GM21367 (cell line): Measurements from ENCODE around the gene ERO1B.
"Not testable (repeated sequence)": the region's sequence is repeated elsewhere in the genome, so short reads cannot be mapped to it uniquely, and the experiment has no call there.

Experiments used
- ATAC-seq: cut with Tn5 transposase; IDR thresholded peaks from one replicate; pipeline ENCODE4 v1.9.1; 2021; ENCODE audit not compliant: unreplicated experiment

The ERO1B gene, protein sequence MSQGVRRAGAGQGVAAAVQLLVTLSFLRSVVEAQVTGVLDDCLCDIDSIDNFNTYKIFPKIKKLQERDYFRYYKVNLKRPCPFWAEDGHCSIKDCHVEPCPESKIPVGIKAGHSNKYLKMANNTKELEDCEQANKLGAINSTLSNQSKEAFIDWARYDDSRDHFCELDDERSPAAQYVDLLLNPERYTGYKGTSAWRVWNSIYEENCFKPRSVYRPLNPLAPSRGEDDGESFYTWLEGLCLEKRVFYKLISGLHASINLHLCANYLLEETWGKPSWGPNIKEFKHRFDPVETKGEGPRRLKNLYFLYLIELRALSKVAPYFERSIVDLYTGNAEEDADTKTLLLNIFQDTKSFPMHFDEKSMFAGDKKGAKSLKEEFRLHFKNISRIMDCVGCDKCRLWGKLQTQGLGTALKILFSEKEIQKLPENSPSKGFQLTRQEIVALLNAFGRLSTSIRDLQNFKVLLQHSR

DNA sequence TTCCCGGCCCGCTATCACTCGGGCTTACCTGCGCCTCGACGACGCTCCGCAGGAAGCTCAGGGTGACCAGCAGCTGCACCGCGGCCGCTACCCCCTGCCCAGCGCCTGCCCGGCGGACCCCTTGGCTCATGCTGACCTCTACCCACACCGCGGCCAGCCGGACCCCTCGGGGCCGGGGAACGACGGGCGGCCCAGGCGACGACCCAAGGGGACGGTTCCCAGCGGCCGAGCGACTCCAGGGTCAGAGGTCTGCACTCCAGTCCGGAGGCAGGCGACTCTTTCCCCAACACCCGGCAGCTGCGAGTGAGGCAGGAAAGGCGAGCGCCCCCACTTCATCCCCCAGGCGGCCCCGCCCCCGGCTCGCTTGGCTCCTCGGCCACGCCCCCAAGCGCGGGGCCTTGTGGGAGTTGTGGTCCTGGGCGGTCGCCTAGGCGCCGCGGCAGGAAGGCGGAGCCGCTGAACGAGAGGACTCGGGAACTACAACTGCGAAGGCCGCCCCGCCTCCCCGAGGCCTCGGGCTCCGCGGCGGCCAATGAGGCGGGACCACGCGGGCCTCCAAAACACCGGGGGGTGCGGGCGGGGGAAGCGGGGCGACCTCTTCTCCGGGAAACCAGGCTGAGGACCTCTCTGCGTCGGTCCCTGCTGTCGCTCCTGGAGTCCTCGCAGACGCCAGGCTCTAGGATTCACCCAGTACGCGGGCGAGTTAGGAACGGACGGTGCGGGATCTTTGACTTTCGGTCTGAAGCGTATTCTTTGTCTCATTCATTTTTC lies at the start of gene ERO1B:
Gene ERO1B, minus strand, starts transcription at position 305 of the 771 bp plus-strand sequence. Its CDS starts 175 bp downstream, at position 130.
- peak; percentile 81 for ATAC-seq

DNA sequence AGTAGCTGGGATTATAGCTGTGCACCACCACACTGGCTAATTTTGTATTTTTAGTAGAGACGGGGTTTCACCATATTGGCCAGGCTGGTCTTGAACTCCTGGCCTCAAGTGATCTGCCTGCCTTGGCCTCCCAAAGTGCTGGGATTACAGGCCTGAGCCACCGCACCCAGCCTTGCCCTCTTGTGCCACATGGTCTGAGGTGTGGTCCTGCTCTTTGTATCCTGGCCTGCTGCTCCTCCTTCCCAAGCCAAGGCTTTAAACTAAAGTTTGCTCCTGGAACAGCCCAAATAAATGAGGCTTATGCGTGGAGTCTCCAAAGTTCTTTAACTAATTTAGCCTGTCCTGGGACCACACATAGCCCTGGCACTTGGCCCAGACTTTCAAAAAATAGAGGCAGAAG lies 49.7 kb upstream of the ERO1B start:
- ATAC-seq: not testable (repeated sequence)

DNA sequence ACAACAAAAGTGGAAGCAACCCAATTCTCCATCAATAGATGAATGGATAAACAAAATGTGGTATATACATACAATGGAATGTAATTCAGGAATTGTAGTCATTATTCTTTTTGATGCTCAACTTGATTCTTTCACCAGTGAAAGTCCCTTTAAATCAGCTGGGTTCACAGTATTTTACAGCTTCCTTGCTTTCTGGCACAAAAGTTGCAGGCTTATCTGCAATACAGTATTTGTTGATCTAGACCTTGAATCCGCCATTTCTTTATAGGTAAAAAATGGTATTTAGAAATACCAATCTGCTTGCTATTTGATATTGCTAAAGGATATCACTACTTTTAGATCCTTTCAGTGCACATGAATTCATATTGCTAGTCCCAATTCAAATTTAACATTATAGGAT lies 44.7 kb upstream of the ERO1B start:
- no peak for ATAC-seq

DNA sequence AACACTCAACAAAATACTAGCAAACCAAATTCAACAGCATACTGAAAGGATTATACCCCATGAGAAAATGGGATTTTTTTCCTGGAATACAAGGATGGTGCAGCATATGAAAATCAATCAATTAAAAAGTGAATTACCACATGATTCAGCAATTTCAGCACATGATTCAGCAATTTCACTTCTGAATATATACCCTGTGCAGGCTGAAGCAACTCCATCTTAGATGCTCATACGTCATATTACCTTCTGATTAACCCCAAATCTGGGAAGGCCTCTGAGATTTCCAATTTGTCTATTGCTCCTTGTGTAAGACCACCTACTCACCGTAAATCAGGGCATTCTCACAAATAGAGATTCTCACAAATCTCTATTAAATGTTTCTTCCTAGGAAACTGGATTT lies 43.8 kb upstream of the ERO1B start:
- no peak for ATAC-seq

DNA sequence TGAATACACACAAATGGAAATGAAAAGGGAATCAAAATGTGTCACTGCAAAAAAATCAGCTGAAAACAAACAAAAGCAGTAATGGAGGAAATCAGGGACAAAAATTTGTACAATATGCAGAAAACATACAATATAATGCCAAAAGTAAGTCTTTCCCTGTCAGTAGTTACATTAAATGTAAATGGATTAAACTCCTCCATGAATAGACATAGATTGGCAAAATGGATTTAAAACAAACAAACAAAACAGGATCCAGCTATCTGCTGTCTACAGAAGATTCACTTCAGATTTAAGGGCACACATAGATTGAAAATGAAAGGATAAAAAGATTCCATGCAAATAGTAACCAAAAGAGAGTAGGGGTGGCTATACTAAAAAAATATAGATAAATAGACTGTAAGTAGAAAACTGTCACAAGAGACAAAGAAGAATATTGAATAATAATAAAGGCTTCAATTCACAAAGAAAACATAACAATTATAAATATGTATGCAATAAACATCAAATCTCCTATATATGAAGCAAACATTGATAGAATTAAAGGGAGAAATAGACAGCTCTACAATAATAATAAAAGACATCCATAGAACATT lies 42.2 kb upstream of the ERO1B start:
- no peak for ATAC-seq

DNA sequence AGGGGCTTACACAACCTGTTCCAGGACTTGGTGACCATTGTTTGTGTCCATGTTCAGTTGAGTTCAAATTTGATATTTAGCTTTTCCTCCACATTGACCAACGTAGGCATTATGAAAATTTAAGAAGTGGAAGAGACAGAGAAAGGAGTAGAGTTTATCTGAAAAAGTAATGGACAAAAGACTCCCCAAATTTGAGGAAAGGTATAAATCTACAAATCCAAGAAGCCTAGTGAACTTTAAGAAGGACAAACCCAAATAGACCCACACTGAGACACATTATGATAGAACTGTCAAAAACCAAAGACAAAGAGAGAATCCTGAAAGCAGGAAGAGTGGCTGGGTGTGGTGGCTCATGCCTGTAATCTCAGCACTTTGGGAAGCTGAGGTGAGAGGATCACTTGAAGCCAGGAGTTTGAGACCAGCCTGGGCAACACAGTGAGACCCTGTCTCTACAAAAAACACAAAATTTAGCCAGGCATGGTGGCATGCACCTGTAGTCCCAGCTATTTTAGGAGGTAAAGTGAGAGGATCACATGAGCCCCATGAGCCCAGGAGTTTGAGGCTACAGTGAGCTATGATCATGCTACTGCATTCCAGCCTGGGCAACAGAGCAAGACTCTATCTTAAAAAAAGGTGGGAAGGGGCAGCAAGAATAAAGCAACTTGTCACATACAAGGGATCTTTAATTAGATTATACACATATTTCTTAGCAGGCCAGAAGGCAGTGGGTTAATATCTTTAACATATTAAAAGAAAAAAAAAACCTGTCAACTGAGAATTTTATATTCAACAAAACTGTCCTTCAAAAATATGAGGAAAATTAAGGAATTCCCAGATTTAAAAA lies 41.0 kb upstream of the ERO1B start:
- no peak for ATAC-seq

DNA sequence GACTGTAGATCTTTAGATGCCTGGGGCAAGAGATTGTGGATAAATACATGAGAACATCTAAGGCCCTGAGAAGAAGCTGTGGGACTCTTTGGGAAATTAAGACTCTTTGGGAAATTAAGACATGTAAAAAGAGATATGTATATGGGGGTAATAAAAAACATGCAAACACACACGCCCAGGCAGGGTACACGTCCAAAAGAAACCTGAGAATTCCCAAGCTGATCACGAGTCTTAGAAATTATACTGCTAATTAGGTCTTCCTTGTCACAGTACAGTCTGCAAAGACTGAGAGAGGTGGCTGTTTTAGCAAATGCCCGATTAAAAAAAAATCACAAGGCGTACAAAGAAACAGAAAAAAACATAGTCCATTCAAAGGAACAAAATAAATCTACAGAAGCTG lies 39.3 kb upstream of the ERO1B start:
- ATAC-seq: no peak

DNA sequence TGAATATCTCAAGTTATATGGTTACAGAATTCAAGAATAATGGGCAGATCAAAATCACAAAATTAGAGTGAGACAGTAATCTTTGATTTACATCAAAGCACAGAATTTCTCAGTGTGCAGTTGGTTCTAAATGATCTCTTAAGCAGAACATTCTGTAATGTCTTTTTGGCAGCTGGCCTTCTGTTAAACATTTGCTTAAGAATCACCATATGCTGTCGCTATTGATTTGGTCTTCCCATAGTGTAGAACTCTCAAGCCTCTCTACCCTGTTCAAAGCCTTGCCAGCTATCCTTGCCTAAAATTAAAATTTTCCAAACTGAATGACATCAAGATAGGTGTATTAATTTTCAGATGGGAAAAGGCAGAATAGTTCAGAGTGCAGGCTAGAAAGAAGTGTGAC lies 38.9 kb upstream of the ERO1B start:
- ATAC-seq: no peak

DNA sequence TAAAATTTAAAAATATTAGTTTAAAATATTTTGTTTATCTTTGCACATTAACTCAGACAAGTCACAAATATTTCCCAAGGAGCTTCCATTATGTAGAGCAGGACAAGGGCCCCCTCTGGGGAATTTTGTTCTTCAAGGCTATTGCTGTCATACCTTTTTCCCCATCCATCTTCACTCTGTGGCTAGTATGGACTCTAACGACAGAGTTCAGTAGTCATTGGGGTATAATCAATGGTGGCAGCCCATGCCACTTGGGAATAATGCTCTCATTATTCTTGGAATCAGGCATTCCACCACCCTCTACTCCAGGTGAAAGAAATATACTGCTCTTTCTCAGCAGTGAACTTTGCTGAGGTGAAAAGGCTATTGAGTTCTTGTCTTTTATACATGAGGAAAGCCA lies 38.5 kb upstream of the ERO1B start:
- ATAC-seq: no peak

DNA sequence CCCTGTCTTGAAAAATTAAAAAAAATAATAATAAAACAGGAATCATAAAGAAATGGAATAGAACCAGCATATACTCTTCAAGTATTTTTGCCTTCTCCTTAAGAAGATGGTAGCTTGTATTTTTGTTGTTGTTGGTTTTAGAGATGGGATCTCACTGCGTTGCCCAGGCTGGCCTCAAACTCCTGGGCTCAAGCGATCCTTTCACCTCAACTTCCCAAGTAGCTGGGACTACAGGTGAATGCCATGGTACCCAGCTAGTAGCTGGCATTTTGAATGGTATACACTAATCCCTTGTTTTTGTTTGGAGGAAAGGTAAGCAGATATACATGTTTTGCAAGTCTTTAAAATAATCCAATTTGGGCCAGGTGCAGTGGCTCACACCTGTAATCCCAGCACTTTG lies 34.7 kb upstream of the ERO1B start:
- no peak for ATAC-seq

DNA sequence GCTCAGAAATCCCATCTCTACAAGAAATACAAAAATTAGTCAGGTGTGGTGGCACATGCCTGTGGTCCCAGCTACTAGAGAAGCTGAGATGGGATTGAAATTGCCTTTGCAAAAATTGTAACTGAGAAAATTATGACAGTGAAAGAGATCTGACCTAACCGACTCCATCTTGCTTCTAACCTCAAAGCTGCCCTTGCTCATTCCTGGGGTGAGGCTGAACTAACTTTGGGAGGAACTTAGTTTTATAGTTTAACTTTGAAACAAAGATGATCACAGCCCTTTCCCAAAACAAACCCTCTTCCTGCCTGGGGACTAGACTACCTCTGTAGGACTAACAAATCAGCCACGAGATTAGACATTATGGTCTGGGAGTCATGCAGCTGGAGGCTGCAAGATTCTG lies 33.8 kb upstream of the ERO1B start:
- ATAC-seq: no peak

DNA sequence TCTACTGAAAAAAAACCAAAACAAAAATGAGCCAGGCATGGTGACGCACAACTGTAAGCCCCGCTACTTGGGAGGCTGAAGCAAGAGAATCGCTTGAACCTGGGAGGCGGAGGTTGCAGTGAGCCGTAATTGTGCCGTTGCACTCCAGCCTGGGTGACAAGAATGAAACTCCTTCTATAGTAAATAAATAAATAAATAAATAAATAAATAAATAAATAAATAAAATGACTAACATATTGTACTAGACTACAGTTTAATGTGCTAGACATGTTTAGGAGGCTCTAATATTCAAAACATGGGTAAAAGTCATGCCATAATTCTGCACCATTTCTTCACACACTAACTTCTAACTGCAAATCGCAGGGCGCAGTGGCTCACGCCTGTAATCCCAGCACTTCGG lies 33.3 kb upstream of the ERO1B start:
- no peak for ATAC-seq

DNA sequence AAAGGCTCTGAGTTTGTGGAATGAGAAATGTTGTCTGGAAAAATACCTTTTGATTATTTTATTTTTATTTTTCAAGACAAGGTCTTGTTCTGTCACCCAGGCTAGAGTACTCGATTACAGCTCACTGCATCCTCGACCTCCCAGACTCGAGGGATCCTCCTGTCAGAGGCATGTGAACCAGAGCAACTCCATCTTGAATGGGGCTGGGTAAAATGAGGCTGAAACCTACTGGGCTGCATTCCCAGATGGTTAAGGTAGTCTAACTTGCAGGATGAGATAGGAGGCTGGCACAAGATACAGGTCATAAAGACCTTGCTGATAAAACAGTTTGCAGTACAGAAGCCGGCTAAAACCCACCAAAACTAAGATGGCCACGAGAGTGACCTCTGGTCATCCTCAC lies 32.3 kb upstream of the ERO1B start:
- not testable (repeated sequence) for ATAC-seq

DNA sequence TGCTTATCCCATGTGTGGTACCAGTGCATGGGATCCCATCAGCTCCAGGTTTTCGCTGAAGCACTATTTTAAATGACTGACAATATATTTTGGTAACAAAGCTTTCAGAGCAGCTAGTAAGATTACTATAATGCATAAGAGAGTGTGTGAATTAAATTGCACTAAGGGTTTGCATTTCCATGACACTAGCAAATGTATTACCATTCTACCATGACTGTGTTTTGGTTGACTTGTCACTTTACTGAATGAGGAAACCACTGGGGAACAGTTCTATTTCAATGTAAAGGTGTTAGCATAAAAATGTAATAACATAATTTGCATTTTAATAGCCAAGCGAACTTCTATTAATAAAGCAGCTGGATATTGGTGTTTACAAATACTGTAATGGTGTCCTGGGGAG lies 31.7 kb upstream of the ERO1B start:
- ATAC-seq: no peak

DNA sequence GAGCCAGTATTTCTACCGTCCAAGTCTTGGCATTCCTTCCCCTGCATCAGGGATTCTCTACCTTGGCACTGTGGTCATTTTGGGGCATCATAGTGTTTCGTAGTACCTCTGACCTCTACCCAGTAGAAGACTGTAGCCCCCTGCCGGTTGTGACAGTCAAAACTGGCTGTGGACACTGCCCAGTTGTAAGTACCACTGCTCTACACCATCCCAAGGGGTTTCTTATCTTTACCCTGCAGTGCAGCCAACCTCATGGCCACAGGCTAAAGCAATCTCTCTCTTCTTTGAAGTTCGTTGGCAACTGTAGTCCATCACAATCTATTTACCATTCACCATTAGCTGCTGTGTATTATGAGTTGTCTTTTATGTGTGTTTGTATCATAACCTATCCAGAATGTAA lies 29.3 kb upstream of the ERO1B start:
- no peak for ATAC-seq

DNA sequence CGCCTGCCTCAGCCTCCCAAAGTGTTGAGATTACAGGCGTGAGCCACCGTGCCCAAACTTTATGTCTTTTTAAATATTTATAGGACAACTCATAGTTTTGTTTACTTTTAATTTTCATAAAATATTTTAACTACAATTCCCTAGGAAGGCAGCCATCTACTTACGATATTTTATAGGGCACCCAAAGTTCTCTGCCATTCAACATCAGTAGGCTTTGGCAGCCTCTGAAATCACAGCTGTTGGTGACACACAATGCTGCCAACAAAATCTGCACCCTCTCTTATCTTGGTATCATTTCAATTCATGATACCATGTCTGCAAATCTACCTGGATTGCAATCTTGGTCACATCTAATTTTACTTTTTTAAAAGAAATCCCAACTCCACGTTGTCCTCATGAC lies 27.1 kb upstream of the ERO1B start:
- ATAC-seq: no peak

DNA sequence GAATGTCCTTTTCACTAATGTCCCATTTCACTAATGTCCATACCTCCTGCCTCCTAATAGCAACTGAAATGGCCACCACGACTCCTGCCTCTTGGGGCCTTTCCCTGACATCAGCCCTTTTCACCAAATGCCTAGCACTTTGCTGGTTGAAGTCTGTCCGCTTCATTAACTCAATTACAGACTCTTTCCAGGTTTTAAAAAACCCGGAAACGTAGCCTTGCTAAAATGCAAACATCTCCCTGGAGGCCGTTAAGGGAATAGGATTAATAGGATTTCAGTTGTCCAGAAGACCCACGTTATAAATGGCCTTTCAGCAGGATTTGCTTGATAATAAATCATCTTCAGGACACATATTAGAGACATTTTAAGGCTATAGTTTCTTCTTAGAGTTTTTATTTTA lies 25.7 kb upstream of the ERO1B start:
- ATAC-seq: no peak

DNA sequence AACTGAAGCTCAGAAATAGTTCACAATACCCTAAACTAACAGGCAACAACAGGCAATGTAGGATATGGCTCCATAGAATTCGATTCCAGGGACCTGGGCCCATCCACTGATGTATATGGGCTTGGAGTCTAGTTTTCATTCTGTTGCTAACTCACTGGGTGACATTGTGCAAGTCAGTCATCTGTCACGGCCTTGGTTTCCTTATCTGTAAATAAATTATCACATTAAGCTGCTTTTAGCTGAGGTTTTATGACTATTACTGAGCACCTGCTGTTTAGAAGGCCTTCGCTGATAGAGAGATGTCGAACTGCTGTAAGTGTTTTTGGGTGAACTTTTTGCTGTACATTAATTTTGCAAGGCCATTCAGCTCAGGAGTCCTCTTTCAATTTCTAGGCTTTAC lies 22.9 kb upstream of the ERO1B start:
- no peak for ATAC-seq

DNA sequence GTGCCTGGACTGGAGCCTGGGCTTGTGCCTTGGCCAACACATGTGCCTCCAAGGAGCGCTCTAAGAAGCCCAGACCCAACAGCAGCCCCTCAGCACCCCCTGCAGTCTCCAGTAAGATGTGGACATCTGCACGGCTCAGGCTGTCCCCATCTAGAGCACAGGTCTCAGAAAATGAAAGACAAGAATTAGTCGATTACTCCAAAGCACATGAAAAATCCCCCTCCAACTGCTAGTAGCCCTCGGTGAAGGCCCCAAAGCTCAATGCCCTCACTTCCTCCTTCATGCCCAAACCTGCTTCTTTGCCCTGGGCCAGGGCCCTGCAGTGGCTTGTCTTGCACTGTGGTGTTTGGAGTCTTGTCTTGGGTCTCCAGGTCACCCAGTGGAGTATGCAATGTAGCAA lies 21.9 kb upstream of the ERO1B start:
- ATAC-seq: peak; percentile 60

DNA sequence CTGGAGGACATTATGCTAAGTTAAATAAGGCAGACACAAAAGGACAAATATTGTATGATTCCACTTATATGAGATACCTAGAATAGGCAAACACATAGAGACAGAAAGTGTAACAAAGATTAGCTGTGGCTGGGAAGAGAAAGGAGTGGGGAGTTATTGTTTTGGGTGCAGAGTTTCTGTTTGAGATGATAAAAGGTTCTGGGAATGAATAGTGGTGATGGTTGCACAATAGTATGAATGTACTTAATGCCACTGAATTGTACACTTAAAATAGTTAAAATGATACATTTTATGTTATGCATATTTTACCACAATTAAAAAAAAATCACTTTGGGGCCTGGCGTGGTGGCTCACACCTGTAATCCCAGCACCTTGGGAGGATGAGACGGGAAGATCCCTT lies 21.2 kb upstream of the ERO1B start:
- no peak for ATAC-seq

DNA sequence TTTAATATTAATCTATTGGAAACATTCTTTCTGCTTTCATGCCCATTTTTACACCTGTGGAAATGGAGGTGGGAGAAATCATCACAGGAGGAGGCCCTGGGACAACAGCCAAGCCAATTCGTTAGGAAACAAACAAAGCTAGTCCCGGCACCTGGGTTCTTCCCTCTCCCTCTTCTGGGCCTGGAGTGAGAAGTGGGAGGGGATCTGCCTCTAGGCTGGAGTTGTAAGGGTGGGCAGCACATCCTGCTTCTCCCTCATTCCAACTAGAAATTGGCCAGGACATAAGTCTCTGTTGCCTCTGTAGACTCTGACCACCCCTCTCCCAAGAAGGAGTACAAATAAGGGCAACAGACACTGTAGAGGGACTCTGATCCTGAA lies 20.2 kb upstream of the ERO1B start:
- no peak for ATAC-seq
